Naive thymus-derived CD8-positive, alpha-beta T cell (primary cell): ENCODE data around the gene AHRR. TPM values are rescaled to one million over a fixed set of nuclear protein-coding genes. Genes with fewer than 3 reads are reported as not detected.

Experiments
- ATAC-seq, 2 donors: fragments of 150-1000 bp; cut with Tn5 transposase in 1 of 2; sonication (Bioruptor Pico), chemical (Tn5 transposase) in 1 of 2; 1 replicate in 1 of 2; 2 replicates in 1 of 2; pipeline ENCODE4 v1.10.0; 2021; ENCODE audit warnings: mild to moderate bottlenecking in 2 of 2, moderate library complexity in 2 of 2
- POLR2A ChIA-PET: fragments of 350-600 bp; sonication (Branson Sonifier 250); formaldehyde crosslinking; loops from one replicate; lab custom pipeline; 2021; ENCODE audit warnings: antibody characterized with exemption; lab: Charles Lee
- DNase-seq, 10 donors: peaks; one replicate each; pipeline versions ENCODE4 v3.0.0 to v3.0.0-alpha.2; 2020 to 2022
- H3K27ac Mint-ChIP-seq, 10 donors: one replicate each; pipeline ENCODE4 v1.8.0; 2020 to 2022; ENCODE audit warnings: mild to moderate bottlenecking in 10 of 10, mixed read lengths in 10 of 10, moderate library complexity in 4 of 10, inconsistent platforms in 1 of 10
- H3K27me3 Mint-ChIP-seq, 5 donors: one replicate each; pipeline ENCODE4 v1.8.0; 2021 to 2022; ENCODE audit warnings: mixed read lengths in 5 of 5
- H3K36me3 Mint-ChIP-seq, 3 donors: one replicate each; pipeline ENCODE4 v1.8.0; 2020 to 2022; ENCODE audit warnings: mixed read lengths in 3 of 3, mild to moderate bottlenecking in 2 of 3, inconsistent platforms in 1 of 3
- H3K4me1 Mint-ChIP-seq, 4 donors: one replicate each; pipeline ENCODE4 v1.8.0; 2021 to 2022; ENCODE audit warnings: mixed read lengths in 4 of 4
- H3K4me3 Mint-ChIP-seq, 10 donors: one replicate each; pipeline ENCODE4 v1.8.0; 2020 to 2022; ENCODE audit warnings: mild to moderate bottlenecking in 10 of 10, mixed read lengths in 10 of 10, moderate library complexity in 6 of 10, inconsistent platforms in 1 of 10
- H3K9me3 Mint-ChIP-seq, 9 donors: one replicate each; pipeline ENCODE4 v1.8.0; 2020 to 2022; ENCODE audit warnings: mixed read lengths in 9 of 9, mild to moderate bottlenecking in 3 of 9, inconsistent platforms in 1 of 9, moderate library complexity in 1 of 9
- polyA plus RNA-seq, 3 donors: library from polyadenylated mRNA; unstranded; fragments of 300-500 nt; fragmentation: Illumina TruSeq; gene quantifications; one replicate each; pipeline ENCODE4 v1.2.3, GENCODE V29; 2021
- total RNA-seq, 8 experiments: library from RNA in 2 of 8; stranded (reverse) in 2 of 8; gene quantifications; one replicate each; pipeline ENCODE4 v1.2.3 and lab custom pipeline; 2021 to 2026

The AHRR gene
- total and polyA plus RNA-seq, 5 experiments from 2014 or later = 0.11 to 7.6 (median 3.0) TPM; not detected in 1

DNA sequence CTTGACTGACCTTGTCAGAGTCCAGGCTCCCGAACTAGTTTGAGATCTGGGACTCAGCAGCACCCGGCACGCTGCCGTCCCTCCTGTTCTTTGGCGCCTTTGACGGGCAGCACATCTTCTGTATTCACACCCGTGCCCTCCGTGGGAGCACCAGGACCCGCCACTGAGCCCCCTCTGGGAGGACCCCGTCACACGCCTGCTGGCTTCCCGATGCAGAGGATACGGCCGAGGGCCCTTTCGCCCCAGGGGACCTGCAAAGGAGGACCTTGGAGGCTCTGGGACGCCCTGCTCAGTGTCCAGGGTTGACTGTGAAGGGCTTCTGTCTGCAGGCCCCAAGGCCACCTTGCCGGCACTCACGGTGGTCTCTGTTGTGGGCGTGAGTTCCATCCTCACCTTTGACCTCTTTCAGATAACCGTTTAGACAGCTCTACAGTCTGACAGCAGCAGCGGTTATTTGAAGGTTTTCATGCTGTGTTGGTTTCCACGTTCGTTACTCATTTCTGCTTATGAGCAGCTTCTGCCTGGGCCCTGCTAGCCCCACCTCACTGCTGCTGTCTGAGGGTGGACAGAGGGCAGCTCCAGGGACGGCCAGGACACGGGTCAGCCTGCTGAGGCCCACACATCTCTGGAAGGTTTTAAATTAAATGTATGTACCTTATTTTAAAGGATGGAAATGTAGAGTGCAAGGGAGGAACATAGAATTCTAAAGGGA is 108.9 kb downstream of the AHRR start:
- H3K4me1 Mint-ChIP-seq = no peaks in the 10 kb centered on the region
- DNase-seq (peak in 2 of 10 donors; percentile 15 to 36), ATAC-seq (no peak)
- no peaks in the 10 kb centered on the region for H3K36me3 Mint-ChIP-seq
- peaks cover 6 to 17% (median 7%) of the 10 kb centered on the region in 5 donors for H3K27me3 Mint-ChIP-seq
- POLR2A ChIA-PET = no interaction called here
- H3K9me3 Mint-ChIP-seq = no peaks in the 10 kb centered on the region
- no peak overlapping the region for H3K27ac Mint-ChIP-seq
- H3K4me3 Mint-ChIP-seq = no peak overlapping the region

DNA sequence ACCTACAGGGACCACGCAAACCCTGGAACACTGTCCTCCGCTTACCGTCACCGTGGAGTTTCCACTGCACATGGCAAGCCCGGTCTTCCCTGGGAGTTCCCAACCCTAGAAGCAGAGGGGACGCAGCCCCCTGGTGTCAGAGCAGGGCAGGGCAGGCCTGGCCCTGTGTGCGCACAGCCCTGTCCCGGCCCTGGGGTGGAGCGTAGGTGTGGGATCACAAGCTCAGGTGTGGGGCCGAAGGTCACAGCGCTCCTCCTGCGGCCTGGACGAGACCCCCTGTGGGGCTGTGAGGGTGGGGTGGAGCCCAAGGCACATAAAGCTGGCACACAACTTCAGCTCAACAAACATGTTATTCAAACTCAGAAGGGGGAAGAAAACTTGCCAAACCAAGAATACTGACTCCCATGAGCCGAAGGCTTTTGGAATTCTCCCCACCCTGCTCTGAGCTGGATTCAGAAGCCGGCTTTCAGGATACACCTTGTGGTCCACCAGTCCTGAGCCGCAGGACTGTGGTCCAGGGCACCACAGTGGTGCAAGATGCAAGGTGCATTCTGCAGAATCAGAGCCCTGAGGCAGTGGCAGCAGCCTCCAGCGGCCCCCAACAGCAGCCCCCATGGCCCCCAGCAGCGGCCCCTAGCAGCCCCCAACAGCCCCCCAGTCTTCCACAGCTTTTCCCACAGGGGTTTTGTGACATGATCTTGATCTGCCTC is 109.6 kb downstream of the AHRR start:
- no peaks in the 10 kb centered on the region for H3K9me3 Mint-ChIP-seq
- peaks cover 5 to 14% (median 8%) of the 10 kb centered on the region in 5 donors for H3K27me3 Mint-ChIP-seq
- no peaks in the 10 kb centered on the region for H3K4me1 Mint-ChIP-seq
- DNase-seq (peak in 7 of 10 donors; percentile 18 to 72 (median 34)), ATAC-seq (peak; percentile 88 to 95)
- no peak overlapping the region for H3K27ac Mint-ChIP-seq
- no peak overlapping the region for H3K4me3 Mint-ChIP-seq
- POLR2A ChIA-PET = no interaction called here
- H3K36me3 Mint-ChIP-seq = no peaks in the 10 kb centered on the region

- POLR2A ChIA-PET = no interaction called here
- no peak for ATAC-seq
- Mint-ChIP-seq H3K27me3 (peaks cover 1 to 9% (median 5%) of the 10 kb centered on the region in 5 donors), H3K27ac (no peak overlapping the region), H3K36me3 (no peaks in the 10 kb centered on the region), H3K4me1 (no peaks in the 10 kb centered on the region), H3K9me3 (no peaks in the 10 kb centered on the region), H3K4me3 (no peak overlapping the region)
- peak in 1 of 10 donors; percentile 7 for DNase-seq
Measured at GRCh38 chr5:431711-432050, 110.2 kb downstream of the AHRR start.

GRCh38 chr5:432201-432927 is 110.8 kb downstream of the AHRR start:
- H3K9me3 Mint-ChIP-seq = no peaks in the 10 kb centered on the region
- H3K4me1 Mint-ChIP-seq = no peaks in the 10 kb centered on the region
- H3K27me3 Mint-ChIP-seq = peaks cover 1 to 8% (median 4%) of the 10 kb centered on the region in 5 donors
- POLR2A ChIA-PET = no interaction called here
- no peak overlapping the region for H3K27ac Mint-ChIP-seq
- no peak overlapping the region for H3K4me3 Mint-ChIP-seq
- H3K36me3 Mint-ChIP-seq = no peaks in the 10 kb centered on the region
- DNase-seq (peak in 1 of 10 donors; percentile 11), ATAC-seq (no peak)

GRCh38 chr5:432928-433791 is 111.6 kb downstream of the AHRR start:
- Mint-ChIP-seq H3K36me3 (no peaks in the 10 kb centered on the region), H3K27me3 (peaks cover 0 to 8% (median 2%) of the 10 kb centered on the region in 5 donors), H3K9me3 (no peaks in the 10 kb centered on the region), H3K27ac (peak overlapping the region in 1 of 10 donors; percentile 24), H3K4me1 (no peaks in the 10 kb centered on the region), H3K4me3 (no peak overlapping the region)
- DNase-seq = peak in 2 of 10 donors; percentile 14 to 56
- POLR2A ChIA-PET = no interaction called here
- ATAC-seq = no peak

DNA sequence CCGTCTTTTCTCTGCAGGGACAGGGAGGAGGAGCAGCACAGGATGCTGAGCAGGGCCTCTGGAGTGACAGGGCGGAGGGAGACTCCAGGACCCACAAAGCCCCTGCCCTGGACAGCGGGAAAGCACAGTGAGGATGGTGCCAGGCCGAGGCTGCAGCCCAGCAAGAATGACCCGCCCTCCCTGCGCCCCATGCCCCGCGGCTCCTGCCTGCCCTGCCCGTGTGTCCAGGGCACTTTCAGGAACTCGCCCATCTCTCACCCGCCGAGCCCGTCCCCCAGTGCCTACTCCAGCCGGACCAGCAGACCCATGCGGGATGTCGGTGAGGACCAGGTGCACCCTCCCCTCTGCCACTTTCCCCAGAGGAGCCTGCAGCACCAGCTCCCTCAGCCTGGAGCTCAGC is 112.3 kb downstream of the AHRR start:
- peaks cover 0 to 8% (median 2%) of the 10 kb centered on the region in 5 donors for H3K27me3 Mint-ChIP-seq
- no peaks in the 10 kb centered on the region for H3K36me3 Mint-ChIP-seq
- peak in 1 of 10 donors; percentile 15 for DNase-seq
- no peak overlapping the region for H3K4me3 Mint-ChIP-seq
- H3K27ac Mint-ChIP-seq = no peak overlapping the region
- POLR2A ChIA-PET = no interaction called here
- H3K9me3 Mint-ChIP-seq = no peaks in the 10 kb centered on the region
- no peaks in the 10 kb centered on the region for H3K4me1 Mint-ChIP-seq
- no peak for ATAC-seq

GRCh38 chr5:434443-435146 is 113.1 kb downstream of the AHRR start:
- Mint-ChIP-seq H3K27me3 (peaks cover 0 to 8% (median 2%) of the 10 kb centered on the region in 5 donors), H3K27ac (no peak overlapping the region), H3K4me3 (no peak overlapping the region), H3K36me3 (no peaks in the 10 kb centered on the region), H3K4me1 (no peaks in the 10 kb centered on the region), H3K9me3 (no peaks in the 10 kb centered on the region)
- DNase-seq (peak in 1 of 10 donors; percentile 46), ATAC-seq (no peak)
- POLR2A ChIA-PET = no interaction called here

- H3K27ac Mint-ChIP-seq = no peak overlapping the region
Measured at GRCh38 chr5:435156-435790, 113.8 kb downstream of the AHRR start.

GRCh38 chr5:435961-436640 is 114.6 kb downstream of the AHRR start:
- peaks cover 0 to 8% (median 2%) of the 10 kb centered on the region in 5 donors for H3K27me3 Mint-ChIP-seq
- peaks cover 0 to 2% (median 0%) of the 10 kb centered on the region in 4 donors for H3K4me1 Mint-ChIP-seq
- DNase-seq = peak in 1 of 10 donors; percentile 57
- POLR2A ChIA-PET = no interaction called here
- no peak overlapping the region for H3K4me3 Mint-ChIP-seq
- no peak for ATAC-seq
- no peak overlapping the region for H3K27ac Mint-ChIP-seq
- H3K9me3 Mint-ChIP-seq = no peaks in the 10 kb centered on the region
- no peaks in the 10 kb centered on the region for H3K36me3 Mint-ChIP-seq

More at GRCh38 chr5:435156-435790, 113.8 kb downstream of the AHRR start:
- no peaks in the 10 kb centered on the region for H3K36me3 Mint-ChIP-seq
- H3K9me3 Mint-ChIP-seq = no peaks in the 10 kb centered on the region
- ATAC-seq = no peak
- no peak overlapping the region for H3K4me3 Mint-ChIP-seq
- POLR2A ChIA-PET = no interaction called here
- H3K4me1 Mint-ChIP-seq = no peaks in the 10 kb centered on the region
- peaks cover 0 to 8% (median 2%) of the 10 kb centered on the region in 5 donors for H3K27me3 Mint-ChIP-seq
- DNase-seq = peak in 2 of 10 donors; percentile 12 to 22

DNA sequence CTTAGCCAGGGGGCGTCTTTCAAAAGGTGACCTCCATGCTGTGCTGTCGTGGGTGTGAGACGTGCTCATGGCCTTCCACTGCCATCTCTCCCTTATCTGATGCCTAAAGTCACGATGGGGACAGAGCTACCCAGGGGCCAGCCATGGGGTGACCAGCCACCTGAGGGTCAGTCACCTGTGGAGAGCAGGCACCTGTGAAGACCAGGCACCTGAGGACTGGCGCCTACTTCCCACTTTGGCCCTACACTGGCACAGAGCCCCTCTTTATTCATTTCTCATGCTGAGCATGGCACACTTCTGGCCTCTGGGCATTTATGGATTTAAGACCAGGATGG is 115.1 kb downstream of the AHRR start:
- Mint-ChIP-seq H3K27me3 (peaks cover 0 to 8% (median 1%) of the 10 kb centered on the region in 5 donors), H3K27ac (no peak overlapping the region), H3K36me3 (no peaks in the 10 kb centered on the region), H3K4me1 (peaks cover 0 to 4% (median under 1%) of the 10 kb centered on the region in 4 donors), H3K9me3 (no peaks in the 10 kb centered on the region), H3K4me3 (no peak overlapping the region)
- ATAC-seq = no peak
- peak in 1 of 10 donors; percentile 43 for DNase-seq
- POLR2A ChIA-PET = no interaction called here

GRCh38 chr5:437281-437771 is 115.8 kb downstream of the AHRR start:
- H3K27ac Mint-ChIP-seq = peak overlapping the region in 1 of 10 donors; percentile 27
- no peak for ATAC-seq

More at GRCh38 chr5:437281-437771, 115.8 kb downstream of the AHRR start:
- Mint-ChIP-seq H3K4me3 (no peak overlapping the region), H3K9me3 (no peaks in the 10 kb centered on the region), H3K36me3 (no peaks in the 10 kb centered on the region), H3K4me1 (peaks cover 0 to 10% (median 6%) of the 10 kb centered on the region in 4 donors), H3K27me3 (peaks cover 0 to 8% (median 1%) of the 10 kb centered on the region in 5 donors)
- POLR2A ChIA-PET = no interaction called here
- DNase-seq = peak in 1 of 10 donors; percentile 44
